Fibroblast of skin of abdomen (primary cell): ENCODE results near the gene CDCP2.
"Not testable (repeated sequence)": the region's sequence is repeated elsewhere in the genome, so short reads cannot be mapped to it uniquely, and the experiment has no call there.

Experiments
- DNase-seq: peaks from one replicate; pipeline ENCODE4 v3.0.0-alpha.2; 2013

Gene CDCP2

DNA sequence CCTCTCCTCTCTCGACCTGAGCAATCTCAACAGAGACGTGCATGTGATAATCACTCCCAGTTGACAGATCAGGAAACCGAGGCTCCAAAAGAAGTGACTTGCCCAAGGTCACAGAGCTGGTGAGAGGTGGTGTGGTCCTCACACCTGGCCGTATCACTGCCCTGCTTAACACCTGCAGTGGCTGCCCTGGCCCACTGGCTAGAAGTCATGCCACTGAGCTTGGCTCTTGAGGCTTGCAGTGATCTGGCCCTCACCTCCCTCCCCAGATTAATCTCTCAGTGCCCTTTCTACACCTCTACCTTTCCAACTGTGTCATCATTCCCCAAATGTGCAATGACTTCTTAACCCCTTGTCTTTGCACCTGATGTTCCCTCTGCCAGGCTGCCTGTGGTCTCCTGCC is 38.8 kb downstream of the CDCP2 start:
- no peak for DNase-seq

DNA sequence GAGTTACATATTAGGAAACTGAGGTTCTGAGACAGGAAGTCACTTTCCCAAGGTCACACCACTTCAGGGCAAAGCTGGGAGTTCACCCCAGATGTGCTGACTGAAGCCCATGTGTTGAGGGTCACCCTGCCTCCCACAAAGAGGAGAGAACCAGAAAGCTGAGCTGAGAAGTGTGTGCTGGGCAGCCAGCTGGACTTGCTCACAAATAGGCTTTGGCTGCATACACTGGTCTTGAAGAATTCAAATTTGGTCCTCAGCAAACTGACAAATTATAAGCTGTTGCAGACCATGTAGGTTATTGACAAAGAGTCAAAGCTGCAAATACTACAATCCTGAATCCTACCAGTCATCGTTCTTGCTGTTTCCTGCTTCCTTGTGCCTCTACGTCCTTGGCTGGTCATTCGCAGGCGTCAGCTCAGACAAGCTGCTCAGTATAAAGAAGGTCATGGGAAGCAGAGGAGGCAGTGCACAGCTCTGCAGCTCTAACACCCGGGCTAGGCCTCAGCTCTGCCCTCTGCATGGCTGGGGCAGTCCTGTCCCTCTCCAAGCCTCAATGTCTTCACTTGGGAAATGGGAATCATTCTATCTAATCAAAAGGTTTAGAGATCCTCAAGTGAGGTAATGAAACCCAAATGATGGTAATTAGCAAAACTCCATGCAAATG is 40.0 kb downstream of the CDCP2 start:
- no peak for DNase-seq

DNA sequence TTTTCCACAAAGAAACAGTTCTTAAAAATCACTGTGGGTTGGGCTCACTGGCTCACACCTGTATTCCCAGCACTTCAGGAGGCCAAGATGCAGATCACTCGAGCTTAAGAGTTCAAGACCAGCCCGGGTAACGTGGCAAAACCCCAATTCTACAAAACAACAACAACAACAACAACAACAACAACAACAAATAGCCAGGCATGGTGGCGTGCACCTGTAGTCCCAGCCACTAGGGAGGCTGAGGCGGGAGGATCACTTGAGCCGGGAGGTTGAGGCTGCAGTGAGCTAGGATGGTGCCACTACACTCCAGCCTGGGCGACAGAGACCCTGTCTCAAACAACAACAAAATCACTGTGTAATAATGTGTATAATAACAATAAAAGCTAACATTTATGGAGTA is 40.8 kb downstream of the CDCP2 start:
- no peak for DNase-seq

DNA sequence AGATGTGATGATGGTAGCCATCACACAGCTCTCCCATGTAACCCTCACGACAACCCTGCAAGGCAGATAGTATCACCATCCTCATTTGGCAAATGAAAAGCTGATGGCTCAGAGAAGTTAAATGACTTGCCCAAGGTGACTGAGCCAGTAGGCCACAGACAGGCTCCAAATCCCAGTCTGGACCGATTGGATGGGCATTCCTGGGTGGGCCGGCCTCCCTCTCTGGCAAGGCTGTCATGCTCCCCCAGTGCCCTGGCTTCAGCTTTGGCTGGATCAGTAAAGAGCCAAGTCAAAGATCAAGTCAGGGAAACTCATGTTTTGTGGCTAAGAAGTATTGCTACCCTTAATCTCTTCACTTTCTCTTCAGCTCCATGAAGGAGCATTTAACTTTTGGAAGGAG is 41.2 kb downstream of the CDCP2 start:
- DNase-seq, result no peak

DNA sequence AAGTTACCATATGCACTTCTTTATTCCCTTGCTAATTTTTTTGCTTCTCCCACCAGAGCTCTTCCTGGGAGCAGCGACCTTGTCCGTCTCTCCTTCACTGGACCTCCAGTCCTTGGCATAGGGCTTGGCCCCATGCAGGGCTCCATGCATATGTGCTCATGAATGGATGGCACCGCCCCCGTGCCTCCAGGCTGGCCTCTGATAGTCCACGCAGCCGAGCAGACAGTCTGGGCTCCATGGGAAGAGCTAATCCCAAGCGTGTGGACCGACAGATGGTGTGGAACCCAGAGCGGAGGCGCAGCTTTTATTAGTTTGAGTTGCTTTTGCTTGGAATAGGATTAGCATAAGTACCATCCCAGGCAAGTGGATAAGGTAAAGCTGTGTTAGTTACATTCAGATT is 41.8 kb downstream of the CDCP2 start:
- DNase-seq, result no peak

DNA sequence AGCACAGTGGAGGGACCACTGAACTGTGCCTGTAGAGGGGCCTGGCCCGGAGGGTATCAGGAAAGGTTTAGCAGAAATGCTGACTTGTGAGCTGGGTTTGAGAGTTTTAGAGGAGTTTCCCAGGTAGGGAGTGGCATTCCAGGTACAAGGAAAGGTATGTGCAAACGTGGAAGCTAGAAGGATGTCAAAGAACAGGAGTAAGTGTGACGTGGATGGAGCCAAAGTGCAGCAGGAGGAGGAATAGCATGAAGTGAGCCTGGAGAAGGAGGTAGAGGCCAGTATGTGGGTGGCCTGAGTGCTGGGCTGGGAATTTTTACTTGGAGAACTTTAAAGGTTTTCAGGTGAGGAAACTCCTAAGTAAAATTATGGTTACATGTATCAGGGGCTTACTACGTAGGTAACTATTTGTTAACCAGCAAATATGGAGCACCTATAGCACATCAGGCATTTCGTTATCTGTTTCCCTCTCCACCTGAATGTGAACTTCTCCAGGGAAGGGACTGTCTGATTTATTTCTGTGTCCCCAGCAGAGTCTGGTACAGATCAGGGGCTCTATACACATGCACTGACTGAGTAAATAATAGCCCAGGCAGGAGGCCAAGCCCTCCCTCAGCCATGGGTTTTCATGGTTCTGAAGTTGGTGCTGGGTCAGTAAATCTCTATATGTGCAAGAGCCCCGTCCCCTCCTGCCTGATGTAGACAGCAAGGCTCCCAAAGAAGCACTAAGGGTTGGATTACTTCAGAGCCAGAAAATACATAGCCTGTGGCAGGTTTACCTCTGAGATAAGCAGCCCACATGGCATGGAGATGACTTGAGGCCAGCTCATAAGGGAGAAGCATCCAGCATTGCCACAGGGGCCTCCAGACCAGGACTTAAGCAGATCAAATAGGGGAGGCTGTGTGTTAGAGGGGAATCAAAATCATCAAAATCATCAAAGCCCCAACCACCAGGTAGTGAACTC is 43.4 kb downstream of the CDCP2 start:
- DNase-seq, result no peak

DNA sequence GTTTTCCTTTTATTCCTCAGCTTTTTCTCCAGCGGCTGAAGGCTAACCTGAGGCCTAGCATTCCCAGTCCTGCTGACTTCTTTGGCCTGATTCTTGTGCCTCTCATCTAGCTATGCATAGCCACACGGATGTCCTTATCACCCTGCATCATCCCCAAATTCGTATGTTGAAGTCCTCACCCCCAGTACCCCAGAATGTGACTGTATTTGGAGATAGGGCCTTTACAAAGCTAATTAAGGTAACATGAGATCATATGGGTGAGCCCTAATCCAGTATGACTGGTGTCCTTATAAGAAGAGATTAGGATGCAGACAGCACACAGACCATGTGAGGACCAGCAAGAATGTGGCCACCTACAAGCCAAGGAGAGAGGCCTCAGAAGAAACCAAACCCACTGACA is 44.6 kb downstream of the CDCP2 start:
- DNase-seq, result no peak

DNA sequence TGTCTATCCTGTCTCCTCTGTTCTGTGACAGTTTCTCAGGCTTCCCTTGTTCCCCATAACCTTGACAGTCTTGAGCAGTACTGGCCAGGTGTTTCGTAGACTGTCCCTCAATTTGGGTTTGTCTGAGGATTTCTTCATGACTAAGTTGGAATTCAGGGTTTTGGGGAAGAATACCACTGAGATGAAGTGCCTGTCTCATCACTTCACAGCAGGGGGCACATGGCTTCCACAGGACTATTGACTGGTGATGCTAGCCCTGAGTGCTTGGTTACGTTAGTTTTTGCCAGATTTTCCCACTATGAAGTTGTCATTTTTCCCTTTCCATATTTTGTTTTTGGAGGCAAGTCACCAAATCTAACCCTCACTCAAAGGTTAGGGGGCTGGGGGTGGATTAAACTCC is 45.7 kb downstream of the CDCP2 start:
- DNase-seq, result peak; percentile 67

DNA sequence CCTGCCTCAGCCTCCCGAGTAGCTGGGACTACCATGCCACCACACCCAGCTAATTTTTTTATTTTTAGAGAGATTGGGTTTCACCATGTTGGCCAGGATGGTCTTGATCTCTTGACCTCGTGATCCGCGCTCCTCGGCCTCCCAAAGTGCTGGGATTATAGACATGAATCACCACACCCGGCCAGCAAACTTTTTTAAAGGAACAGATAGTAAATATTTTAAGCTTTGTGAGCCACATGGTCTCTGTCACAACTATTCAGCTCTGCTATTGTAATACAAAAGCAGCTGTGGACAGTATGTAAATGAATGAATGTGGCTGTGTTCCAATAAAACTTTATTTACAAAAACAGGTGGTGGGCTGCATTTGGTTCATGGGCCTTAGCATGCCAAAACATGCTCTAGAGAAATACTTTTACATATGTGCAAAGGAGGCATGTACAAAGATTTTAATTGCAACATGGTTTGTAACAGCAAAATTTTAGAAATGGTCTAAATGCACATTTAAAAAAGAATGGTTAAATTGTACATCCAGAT is 47.0 kb downstream of the CDCP2 start:
- DNase-seq, result no peak

DNA sequence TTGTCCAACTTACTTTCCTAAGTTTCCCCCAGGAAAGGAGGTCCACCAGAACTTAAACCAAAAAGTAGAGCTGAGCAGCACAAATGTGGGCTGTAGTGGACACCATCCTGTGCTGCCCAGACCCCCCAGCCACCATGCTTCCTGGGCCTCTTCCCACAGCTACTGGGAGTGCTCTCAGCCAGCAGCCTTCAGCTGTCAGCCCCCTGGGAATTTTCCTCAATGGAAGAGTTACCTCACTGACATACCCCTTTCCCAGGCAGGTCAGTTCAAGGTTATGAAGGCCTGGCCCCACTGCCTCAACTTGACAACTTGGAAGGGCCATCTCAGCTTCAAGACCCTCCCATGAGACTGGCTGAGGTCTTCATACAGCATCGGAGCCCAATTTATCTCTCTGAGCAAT is 47.7 kb downstream of the CDCP2 start:
- DNase-seq, result no peak

DNA sequence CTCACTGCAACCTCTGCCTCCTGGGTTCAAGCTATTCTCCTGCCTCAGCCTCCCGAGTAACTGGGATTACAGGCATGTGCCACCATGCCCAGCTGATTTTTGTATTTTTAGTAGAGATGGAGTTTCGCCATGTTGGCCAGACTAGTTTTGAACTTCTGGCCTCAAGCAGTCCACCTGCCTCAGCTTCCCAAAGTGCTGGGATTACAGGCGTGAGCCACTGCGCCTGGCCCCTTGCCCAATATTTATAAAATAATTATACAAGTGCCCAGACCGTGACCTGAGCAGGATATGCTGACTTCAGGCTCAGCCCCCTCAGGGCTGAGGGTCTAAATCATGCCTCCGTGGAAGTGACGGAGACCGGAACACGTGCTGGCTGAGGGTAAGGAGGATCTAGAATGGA is 48.2 kb downstream of the CDCP2 start:
- not testable (repeated sequence) for DNase-seq

DNA sequence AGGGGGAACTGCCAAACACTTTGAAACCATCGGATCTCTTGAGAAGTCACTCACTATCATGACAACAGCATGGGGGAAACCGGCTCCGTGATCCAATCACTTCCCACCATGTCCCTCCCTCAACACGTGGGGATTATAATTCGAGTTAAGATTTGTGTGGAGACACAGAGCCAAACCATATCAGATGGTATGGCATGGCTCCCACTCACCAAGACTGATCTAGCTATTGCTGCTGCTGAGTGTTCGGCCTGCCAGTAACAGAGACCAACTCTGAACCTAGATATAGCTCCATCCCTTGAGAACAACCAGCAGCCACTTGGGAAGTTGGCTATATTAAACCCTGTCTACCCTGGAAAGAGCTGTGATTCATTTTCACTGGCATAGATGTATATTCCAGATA is 49.4 kb downstream of the CDCP2 start:
- DNase-seq, result no peak

DNA sequence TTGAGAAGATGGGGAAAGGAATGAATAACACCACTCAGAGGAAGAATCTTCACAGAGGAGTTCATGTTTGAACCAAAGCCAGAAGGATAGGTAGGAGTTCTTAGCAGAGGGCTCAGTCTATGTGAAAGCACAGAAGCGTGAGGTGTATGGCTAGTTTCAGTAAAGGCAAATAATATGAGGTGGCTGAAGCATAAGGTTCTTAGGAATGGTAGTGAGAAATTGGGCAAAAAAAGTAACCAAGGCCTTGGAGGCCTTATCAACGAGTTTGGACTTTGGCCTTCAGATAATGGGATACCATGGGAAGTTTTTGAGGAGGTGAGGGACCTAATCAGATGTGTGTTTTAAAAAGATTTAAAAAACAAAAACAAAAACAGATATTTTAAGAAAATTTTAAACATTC is 52.3 kb downstream of the CDCP2 start:
- no peak for DNase-seq

DNA sequence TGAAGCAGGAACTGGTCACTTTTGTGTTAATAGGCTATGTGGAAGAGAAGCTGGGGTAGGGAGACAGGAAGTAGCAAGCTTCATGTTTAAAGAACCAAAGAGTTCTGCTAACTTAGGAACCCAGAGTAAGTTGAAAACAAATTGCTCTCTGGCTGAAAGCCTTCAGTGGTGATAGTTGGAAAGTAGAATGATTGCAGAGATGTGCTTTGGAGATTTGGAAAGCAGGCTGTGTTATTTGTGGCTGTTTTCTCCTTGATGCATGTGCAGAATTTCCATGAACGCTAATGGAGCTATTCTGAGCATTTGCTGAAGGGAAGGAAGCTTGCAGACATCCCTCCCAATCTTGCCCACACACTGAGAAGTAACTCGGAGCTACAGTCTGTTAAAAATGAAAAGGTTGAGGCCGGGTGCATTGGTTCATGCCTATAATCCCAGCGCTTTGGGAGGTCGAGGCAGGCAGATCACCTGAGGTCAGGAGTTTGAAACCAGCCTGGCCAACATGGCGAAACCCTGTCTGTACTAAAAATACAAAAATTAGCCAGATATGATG is 53.7 kb downstream of the CDCP2 start:
- no peak for DNase-seq

DNA sequence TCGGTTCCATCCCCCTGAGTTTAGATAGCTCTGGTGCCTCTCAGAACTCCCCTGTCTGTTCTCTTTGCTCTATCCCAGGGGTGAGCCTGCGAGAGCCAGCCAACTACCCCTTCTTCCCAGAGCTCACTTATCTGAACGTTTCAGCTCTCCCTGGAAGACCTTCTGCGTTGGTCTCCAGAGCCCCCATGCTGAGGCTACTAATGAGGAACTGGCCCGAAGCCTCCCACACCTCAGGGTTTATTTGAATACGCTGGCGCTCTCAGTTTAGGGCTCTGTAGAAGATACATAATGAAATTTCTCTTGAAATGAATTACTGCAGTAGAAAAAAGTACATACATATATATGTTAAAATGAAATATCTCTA is 55.9 kb downstream of the CDCP2 start:
- DNase-seq, result no peak

DNA sequence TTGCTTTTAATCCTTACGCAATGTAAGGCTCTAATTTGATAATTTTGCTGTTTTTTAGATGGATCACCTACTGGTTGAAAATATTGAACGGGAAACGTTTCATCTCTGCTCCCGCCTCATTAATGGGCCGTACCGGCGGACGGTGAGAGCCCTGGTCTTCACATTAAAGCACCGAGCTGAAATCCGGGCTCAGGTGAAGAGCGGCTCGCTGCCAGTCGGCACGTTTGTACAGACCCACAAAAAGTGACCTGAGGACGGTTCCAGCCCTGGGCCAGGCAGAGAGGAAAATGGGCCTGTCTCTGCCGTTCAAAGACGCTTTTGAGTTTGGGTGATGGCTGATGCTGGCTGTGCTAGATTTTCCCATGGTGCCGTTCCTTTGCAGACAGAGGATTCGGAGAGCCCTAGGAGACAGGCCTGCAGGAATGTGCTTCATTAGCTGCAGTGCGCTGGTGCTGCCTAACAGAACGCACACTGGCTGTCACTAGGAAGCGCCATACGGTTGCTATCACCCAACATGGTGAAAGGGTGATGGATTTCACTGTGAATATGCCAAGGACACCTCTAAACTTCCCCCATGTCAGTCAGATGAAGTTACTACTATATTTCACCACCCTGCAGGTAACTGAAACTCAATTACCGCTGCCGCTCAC is 56.4 kb downstream of the CDCP2 start:
- no peak for DNase-seq

DNA sequence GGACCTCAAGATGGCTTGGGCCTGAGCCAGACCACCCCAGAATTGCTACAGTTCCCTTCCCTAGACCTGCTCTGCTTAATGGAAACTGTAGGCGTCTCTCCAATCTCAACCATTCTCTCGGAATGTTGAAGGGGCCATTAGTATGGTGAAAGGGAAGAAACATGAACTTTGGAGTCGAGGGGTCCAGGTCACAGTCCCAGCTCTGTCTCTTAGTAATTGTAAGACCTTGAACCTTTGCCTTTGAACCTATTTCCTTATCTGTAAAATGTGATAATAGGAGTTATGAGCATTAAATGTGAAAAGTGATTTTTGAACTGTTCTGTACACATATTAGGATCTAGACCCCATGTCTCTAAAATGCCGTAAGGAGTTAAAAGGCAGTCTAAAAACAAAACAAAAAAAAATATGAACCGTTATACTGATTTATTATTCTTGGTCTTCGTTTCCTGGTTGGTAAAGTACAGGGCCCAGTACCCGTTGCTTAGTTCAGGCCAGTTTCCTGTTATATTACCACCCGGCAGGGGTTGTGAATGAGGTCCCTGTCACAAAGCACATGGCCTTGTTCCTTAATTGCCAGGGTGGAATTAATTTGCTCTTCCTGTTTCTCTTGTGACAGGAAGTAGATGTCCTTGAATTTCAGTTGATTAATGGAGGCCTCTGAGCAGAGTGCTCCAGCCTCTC is 57.1 kb downstream of the CDCP2 start:
- DNase-seq, result no peak

DNA sequence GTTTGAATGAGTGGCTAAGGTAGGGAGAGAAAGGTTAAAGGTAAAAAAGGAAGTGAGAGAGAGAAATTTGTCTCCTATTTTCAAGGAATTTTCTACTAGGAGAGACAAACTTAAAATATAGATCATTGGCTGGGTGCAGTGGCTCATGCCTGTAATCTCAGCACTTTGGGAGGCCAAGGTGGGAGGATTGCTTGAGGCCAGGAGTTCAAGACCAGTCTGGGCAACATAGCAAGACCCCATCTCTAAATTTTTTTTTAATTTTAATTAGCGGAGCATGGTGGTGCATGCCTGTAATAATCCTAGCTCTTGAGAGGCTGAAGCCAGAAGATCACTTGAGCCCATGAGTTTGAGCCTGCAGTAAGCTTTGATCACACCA is 58.1 kb downstream of the CDCP2 start:
- DNase-seq, result not testable (repeated sequence)

DNA sequence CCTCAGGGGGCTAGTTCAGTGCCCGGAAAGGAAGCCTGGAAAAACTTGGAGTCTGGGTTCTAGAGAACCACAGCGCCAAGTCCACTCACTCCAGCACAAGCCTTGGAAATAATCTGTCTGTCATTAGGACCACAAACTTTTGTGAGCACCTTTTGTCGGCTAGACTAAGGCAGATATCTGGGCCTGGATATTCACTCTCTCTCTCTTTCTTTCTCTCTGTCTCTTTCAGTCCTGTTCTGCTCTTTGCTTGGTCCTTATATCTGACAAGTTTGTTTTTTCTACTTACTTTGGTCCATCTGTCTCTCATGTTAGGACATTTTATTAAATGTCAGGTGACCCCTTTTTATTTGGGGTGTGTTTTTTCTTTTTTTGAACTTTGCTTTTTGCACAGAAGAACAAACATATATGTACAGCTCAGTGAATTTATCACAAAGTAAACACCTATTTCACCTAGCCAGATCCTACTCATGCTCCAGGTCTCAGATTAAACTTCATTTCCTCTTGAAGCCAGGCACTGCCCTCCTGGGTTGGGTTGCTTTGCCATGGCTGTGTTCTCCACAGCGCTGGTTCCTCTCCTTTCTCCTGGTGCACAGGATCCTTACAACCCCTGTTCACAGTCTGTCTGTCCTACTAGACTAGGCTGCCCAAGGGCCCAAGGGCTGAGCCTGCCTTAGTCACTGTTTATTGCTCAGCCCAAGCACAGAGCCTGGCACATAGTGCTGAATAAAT is 58.6 kb downstream of the CDCP2 start:
- no peak for DNase-seq

DNA sequence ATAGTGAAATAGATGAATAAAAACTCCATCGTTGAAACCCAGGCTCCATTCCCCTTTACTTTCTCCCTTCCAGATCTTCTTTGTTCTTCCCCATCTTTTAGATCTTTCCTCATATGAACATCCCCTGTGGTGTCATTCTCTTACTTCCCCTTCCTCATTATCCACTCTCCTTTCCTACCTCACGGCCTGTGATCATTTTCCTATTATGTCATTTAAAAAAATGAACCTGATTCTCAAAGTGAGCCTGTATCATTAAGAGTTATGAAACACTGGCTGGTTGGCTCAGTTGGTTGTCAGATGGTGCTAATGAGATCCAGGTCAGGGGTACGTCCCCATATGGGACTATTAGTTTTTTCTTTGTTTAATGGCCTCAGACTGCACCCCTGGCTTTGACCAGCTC is 61.1 kb downstream of the CDCP2 start:
- DNase-seq, result no peak

DNA sequence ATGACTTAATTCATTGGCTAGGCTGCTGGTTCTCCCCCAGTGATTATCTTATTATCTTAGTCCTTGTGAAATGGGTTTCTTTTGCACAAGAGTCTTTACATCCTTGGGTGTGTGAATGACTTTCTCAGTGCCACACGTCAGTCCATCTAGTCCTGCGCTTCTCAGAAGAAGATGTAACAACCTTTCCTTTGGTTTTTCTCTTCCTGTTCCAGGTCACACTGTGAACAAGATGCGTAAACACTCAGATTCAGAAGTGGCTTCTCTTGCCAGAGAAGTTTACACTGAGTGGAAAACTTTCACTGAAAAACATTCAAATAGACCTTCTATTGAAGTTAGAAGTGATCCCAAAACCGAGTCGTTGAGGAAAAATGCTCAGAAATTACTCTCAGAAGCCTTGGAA is 64.4 kb downstream of the CDCP2 start:
- no peak for DNase-seq

DNA sequence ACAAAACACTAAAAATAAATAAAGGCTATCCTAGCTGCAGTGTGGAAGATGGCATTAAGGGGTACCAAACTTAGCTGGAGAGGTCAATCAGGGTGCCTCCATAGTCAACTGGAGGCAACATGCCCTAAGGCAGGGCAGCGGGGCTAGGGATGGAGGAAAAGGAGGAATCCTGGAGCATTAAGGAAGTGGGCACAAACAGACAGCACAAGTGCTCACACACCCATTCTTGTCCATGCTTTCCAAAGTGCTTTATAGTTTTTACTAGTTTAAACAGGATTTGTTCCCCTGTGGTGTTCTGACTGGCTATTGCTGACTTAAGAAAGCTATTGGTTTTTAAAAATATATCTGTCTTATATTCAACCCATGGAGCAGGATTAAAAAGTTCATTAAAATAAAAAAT is 66.0 kb downstream of the CDCP2 start:
- no peak for DNase-seq
